HG03571 (cell line): Measurements from ENCODE around the gene GOSR1.
"Not testable (repeated sequence)": the region's sequence is repeated elsewhere in the genome, so short reads cannot be mapped to it uniquely, and the experiment has no call there.

Experiments
- ATAC-seq: cut with Tn5 transposase; IDR thresholded peaks from one replicate; pipeline ENCODE4 v1.9.1; 2021; ENCODE audit not compliant: unreplicated experiment

The GOSR1 gene

GRCh38 chr17:30477083-30477773 is at the start of gene GOSR1:
Gene GOSR1 (plus strand): TSS chr17:30477408. CDS start chr17:30477434, 26 bp downstream.
- peak; percentile 92 for ATAC-seq

- no peak for ATAC-seq
Measured at GRCh38 chr17:30427611-30428010, 49.6 kb upstream of the GOSR1 start.

GRCh38 chr17:30429155-30429554 is 48.1 kb upstream of the GOSR1 start:
- ATAC-seq: no peak

- ATAC-seq: no peak
Measured at GRCh38 chr17:30433514-30433913, 43.7 kb upstream of the GOSR1 start.

GRCh38 chr17:30436729-30437128 is 40.5 kb upstream of the GOSR1 start:
- ATAC-seq: no peak

- ATAC-seq: no peak
Measured at GRCh38 chr17:30443721-30444120, 33.5 kb upstream of the GOSR1 start.

- ATAC-seq: not testable (repeated sequence)
Measured at GRCh38 chr17:30446640-30447039, 30.6 kb upstream of the GOSR1 start.

- no peak for ATAC-seq
Measured at GRCh38 chr17:30449480-30449879, 27.7 kb upstream of the GOSR1 start.

- no peak for ATAC-seq
Measured at GRCh38 chr17:30450125-30451027, 26.8 kb upstream of the GOSR1 start.

GRCh38 chr17:30454635-30455034 is 22.6 kb upstream of the GOSR1 start:
- ATAC-seq: no peak

GRCh38 chr17:30458371-30458770 is 18.8 kb upstream of the GOSR1 start:
- ATAC-seq: no peak

- ATAC-seq: not testable (repeated sequence)
Measured at GRCh38 chr17:30458797-30459413, 18.3 kb upstream of the GOSR1 start.

GRCh38 chr17:30468465-30468864 is 8.7 kb upstream of the GOSR1 start:
- ATAC-seq: no peak

GRCh38 chr17:30472238-30472890 is 4.8 kb upstream of the GOSR1 start:
- ATAC-seq: no peak

- ATAC-seq: no peak
Measured at GRCh38 chr17:30475206-30475605, 2.0 kb upstream of the GOSR1 start.

- peak; percentile 32 for ATAC-seq
Measured at GRCh38 chr17:30476726-30477082, 504 bp upstream of the GOSR1 start.

GRCh38 chr17:30477774-30478115 is 537 bp downstream of the GOSR1 start:
- no peak for ATAC-seq

GRCh38 chr17:30482555-30482954 is 5.3 kb downstream of the GOSR1 start:
- ATAC-seq: no peak

GRCh38 chr17:30483159-30483558 is 6.0 kb downstream of the GOSR1 start:
- ATAC-seq: no peak

GRCh38 chr17:30493780-30494179 is 16.6 kb downstream of the GOSR1 start:
- ATAC-seq: no peak

- ATAC-seq: no peak
Measured at GRCh38 chr17:30495586-30495985, 18.4 kb downstream of the GOSR1 start.
